H1 (cell line): ENCODE data around the gene NUP188.

Source experiments
- CREB1 ChIP-seq: IDR thresholded peaks from 2 replicates; pipeline ENCODE4 v1.6.1; 2012; ENCODE audit warnings: inconsistent platforms
- GABPA ChIP-seq: IDR thresholded peaks from 2 replicates; pipeline ENCODE4 v1.6.1; 2011; ENCODE audit warnings: mild to moderate bottlenecking, low read length, moderate library complexity, borderline replicate concordance; ENCODE audit not compliant: insufficient read depth
- HDAC2 ChIP-seq, 2 experiments: fragments of 300-600 bp in 1 of 2; sonication (generic) in 1 of 2; IDR thresholded peaks; 2 replicates each; pipeline ENCODE4 v1.6.1; 2011 to 2012; ENCODE audit warnings: low read depth in 2 of 2, low read length in 2 of 2, mild to moderate bottlenecking in 2 of 2, moderate library complexity in 2 of 2, borderline replicate concordance in 1 of 2, inconsistent platforms in 1 of 2
- POLR2AphosphoS5 ChIP-seq: IDR thresholded peaks from 2 replicates; pipeline ENCODE4 v1.6.1; 2011; ENCODE audit warnings: low read depth, low read length
- RNF2 ChIP-seq: fragments of 200-900, 300-1000 bp; sonication (generic); IDR thresholded peaks from 2 replicates; pipeline ENCODE4 v1.7.1; 2016; ENCODE audit warnings: borderline replicate concordance, low read depth, mild to moderate bottlenecking, antibody characterized with exemption, low read length; ENCODE audit not compliant: poor library complexity, severe bottlenecking; ENCODE audit errors: missing control alignments
- SP1 ChIP-seq: IDR thresholded peaks from 2 replicates; pipeline ENCODE4 v1.6.1; 2011; ENCODE audit warnings: low read depth, low read length
- SUZ12 ChIP-seq: fragments of 200-600 bp; sonication (generic); IDR thresholded peaks from 2 replicates; pipeline ENCODE4 v1.6.1; 2012; ENCODE audit warnings: mild to moderate bottlenecking, inconsistent platforms, low read length, moderate library complexity, mixed read lengths
- TF ChIP-seq, protein P1 (sequence below), 3 experiments: IDR thresholded peaks; 1 replicate in 2 of 3; 2 replicates in 1 of 3; pipeline versions ENCODE4 v1.5.1 to v1.6.1; 2011; ENCODE audit warnings: low read length in 3 of 3, mild to moderate bottlenecking in 3 of 3, inconsistent platforms in 2 of 3, low read depth in 1 of 3, moderate library complexity in 1 of 3; ENCODE audit not compliant: insufficient read depth in 1 of 3; ENCODE audit errors: control extremely low read depth in 1 of 3
- TF ChIP-seq, protein P2 (sequence below): IDR thresholded peaks from 2 replicates; pipeline ENCODE4 v1.6.1; 2011; ENCODE audit warnings: low read depth, mild to moderate bottlenecking, low read length; ENCODE audit not compliant: insufficient read depth

DNA sequence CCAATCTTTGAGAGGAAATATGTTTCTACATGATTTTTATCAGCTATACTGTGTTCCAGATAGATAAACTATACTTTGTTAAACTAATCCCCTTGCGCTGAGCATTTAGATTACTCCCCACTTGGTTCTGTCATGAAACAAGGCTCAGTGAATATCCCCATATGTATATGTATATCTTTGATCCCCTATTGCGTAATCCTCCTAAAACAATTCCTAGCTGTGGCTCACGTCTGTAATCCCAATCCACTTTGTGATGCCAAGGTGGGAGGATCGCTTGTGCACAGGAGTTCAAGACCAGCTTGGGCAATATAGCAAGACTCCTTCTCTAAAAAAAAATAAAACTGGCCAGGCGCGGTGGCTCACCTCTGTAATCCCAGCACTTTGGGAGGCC is 24.0 kb upstream of the NUP188 start:
- no peak for TF ChIP-seq HDAC2 (IDR thresholded peaks at IDR 0.05; ENCODE audit: borderline replicate concordance in 1 of 2, low read depth in 2 of 2, low read length in 2 of 2)
- no peak for TF ChIP-seq GABPA
- TF ChIP-seq, protein P1, sequence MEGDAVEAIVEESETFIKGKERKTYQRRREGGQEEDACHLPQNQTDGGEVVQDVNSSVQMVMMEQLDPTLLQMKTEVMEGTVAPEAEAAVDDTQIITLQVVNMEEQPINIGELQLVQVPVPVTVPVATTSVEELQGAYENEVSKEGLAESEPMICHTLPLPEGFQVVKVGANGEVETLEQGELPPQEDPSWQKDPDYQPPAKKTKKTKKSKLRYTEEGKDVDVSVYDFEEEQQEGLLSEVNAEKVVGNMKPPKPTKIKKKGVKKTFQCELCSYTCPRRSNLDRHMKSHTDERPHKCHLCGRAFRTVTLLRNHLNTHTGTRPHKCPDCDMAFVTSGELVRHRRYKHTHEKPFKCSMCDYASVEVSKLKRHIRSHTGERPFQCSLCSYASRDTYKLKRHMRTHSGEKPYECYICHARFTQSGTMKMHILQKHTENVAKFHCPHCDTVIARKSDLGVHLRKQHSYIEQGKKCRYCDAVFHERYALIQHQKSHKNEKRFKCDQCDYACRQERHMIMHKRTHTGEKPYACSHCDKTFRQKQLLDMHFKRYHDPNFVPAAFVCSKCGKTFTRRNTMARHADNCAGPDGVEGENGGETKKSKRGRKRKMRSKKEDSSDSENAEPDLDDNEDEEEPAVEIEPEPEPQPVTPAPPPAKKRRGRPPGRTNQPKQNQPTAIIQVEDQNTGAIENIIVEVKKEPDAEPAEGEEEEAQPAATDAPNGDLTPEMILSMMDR (IDR thresholded peaks at IDR 0.05; ENCODE audit: control extremely low read depth in 1 of 3, insufficient read depth in 1 of 3, low read depth in 1 of 3, low read length in 3 of 3) = no peak
- no peak for TF ChIP-seq SP1
- TF ChIP-seq CREB1 = no peak
- TF ChIP-seq POLR2AphosphoS5 = no peak
- TF ChIP-seq, protein P2, sequence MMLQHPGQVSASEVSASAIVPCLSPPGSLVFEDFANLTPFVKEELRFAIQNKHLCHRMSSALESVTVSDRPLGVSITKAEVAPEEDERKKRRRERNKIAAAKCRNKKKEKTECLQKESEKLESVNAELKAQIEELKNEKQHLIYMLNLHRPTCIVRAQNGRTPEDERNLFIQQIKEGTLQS = no peak
- no peak for TF ChIP-seq RNF2
- no peak for TF ChIP-seq SUZ12
